CD8-positive, alpha-beta memory T cell (primary cell): ENCODE data around the gene TMPRSS12. TPM values are rescaled to one million over a fixed set of nuclear protein-coding genes. Genes with fewer than 3 reads are reported as not detected.
A peak's percentile ranks its signal among the peaks of the same experiment; 100 is the strongest.
"Not testable (repeated sequence)": the region's sequence is repeated elsewhere in the genome, so short reads cannot be mapped to it uniquely, and the experiment has no call there.

Experiments
- CTCF ChIA-PET: fragments of 350-600 bp; sonication (Branson Sonifier 250); formaldehyde crosslinking; loops from one replicate; lab custom pipeline; 2021; ENCODE audit warnings: antibody characterized with exemption; lab: Charles Lee
- POLR2A ChIA-PET: fragments of 350-600 bp; sonication (Branson Sonifier 250); formaldehyde crosslinking; loops from one replicate; lab custom pipeline; 2021; ENCODE audit warnings: antibody characterized with exemption; lab: Charles Lee
- DNase-seq, 5 donors: peaks; one replicate each; pipeline versions ENCODE4 v3.0.0 to v3.0.0-alpha.2; 2020 to 2022; ENCODE audit warnings: mixed read lengths in 1 of 5
- H3K27ac ChIP-seq: one replicate; pipeline ENCODE4 v1.7.0; 2013; ENCODE audit warnings: low read depth, mild to moderate bottlenecking, low read length, moderate library complexity
- H3K27me3 ChIP-seq: 2 replicates; pipeline ENCODE4 v1.7.0; 2013; ENCODE audit warnings: low read length, mild to moderate bottlenecking; ENCODE audit not compliant: insufficient read depth, poor library complexity, severe bottlenecking
- H3K36me3 ChIP-seq: 2 replicates; pipeline ENCODE4 v1.7.0; 2013; ENCODE audit warnings: mild to moderate bottlenecking, low read length, moderate library complexity; ENCODE audit not compliant: insufficient read depth
- H3K4me1 ChIP-seq: 2 replicates; pipeline ENCODE4 v1.7.0; 2013; ENCODE audit warnings: mild to moderate bottlenecking, low read length, moderate library complexity; ENCODE audit not compliant: insufficient read depth
- H3K4me3 ChIP-seq: 2 replicates; pipeline ENCODE4 v1.7.0; 2013; ENCODE audit warnings: mild to moderate bottlenecking, low read length
- H3K9me3 ChIP-seq: 2 replicates; pipeline ENCODE4 v1.7.0; 2013; ENCODE audit warnings: mild to moderate bottlenecking, low read length
- H3K27ac Mint-ChIP-seq, 8 donors: one replicate each; pipeline ENCODE4 v1.8.0; 2020 to 2021; ENCODE audit warnings: mixed read lengths in 8 of 8, mild to moderate bottlenecking in 6 of 8, inconsistent platforms in 3 of 8, moderate library complexity in 3 of 8
- H3K27me3 Mint-ChIP-seq, 2 donors: one replicate each; pipeline ENCODE4 v1.8.0; 2020 to 2021; ENCODE audit warnings: mixed read lengths in 2 of 2, mild to moderate bottlenecking in 1 of 2, moderate library complexity in 1 of 2
- H3K36me3 Mint-ChIP-seq, 3 donors: one replicate each; pipeline ENCODE4 v1.8.0; 2020 to 2021; ENCODE audit warnings: mixed read lengths in 3 of 3, inconsistent platforms in 1 of 3, mild to moderate bottlenecking in 1 of 3
- H3K4me1 Mint-ChIP-seq, 3 donors: one replicate each; pipeline ENCODE4 v1.8.0; 2020 to 2021; ENCODE audit warnings: mixed read lengths in 3 of 3, inconsistent platforms in 1 of 3, mild to moderate bottlenecking in 1 of 3
- H3K4me3 Mint-ChIP-seq, 7 donors: one replicate each; pipeline ENCODE4 v1.8.0; 2020 to 2021; ENCODE audit warnings: mixed read lengths in 7 of 7, mild to moderate bottlenecking in 6 of 7, moderate library complexity in 4 of 7, inconsistent platforms in 2 of 7
- H3K9me3 Mint-ChIP-seq, 5 donors: one replicate each; pipeline ENCODE4 v1.8.0; 2020 to 2022; ENCODE audit warnings: mixed read lengths in 5 of 5, mild to moderate bottlenecking in 3 of 5, moderate library complexity in 2 of 5, inconsistent platforms in 1 of 5
- polyA plus RNA-seq: library from polyadenylated mRNA; unstranded; fragments of 300-500 nt; fragmentation: Illumina TruSeq; gene quantifications from one replicate; pipeline ENCODE4 v1.2.3, GENCODE V29; 2021
- total RNA-seq, 2 experiments: library from RNA; stranded (reverse); gene quantifications; one replicate each; pipeline ENCODE4 v1.2.3, GENCODE V29; 2021

TMPRSS12 gene
- total and polyA plus RNA-seq, 3 experiments from 2014 or later = not detected

DNA sequence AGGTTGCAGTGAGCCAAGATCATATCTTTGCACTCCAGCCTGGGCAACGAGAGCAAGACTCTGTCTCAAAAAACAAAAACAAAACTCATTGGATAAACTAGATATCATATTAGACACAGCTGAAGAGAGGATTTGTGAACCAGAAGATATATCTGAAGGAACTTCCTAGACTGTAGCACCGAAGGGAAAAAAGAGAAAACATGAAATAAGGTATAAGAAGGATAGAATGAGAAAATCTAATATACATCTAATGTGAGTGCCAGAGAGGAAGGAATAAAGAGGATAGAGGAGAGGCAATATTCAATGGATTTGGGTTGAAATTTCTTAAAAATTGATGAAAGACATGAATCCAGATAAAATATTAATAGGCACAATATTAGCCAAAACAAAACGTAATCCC, 22.5 kb downstream of the TMPRSS12 start:
- no peak overlapping the region for H3K27ac ChIP-seq
- Mint-ChIP-seq H3K4me3 (no peak overlapping the region), H3K36me3 (peaks cover 0 to 24% (median 3%) of the 10 kb centered on the region in 3 donors), H3K27ac (no peak overlapping the region), H3K4me1 (peaks cover 0 to 5% (median 4%) of the 10 kb centered on the region in 3 donors), H3K27me3 (peaks cover 20 to 28% of the 10 kb centered on the region in 2 donors), H3K9me3 (peaks cover 8 to 17% (median 11%) of the 10 kb centered on the region in 5 donors)
- no peak overlapping the region for H3K4me3 ChIP-seq
- no peaks in the 10 kb centered on the region for H3K9me3 ChIP-seq
- peaks cover 5% of the 10 kb centered on the region for H3K4me1 ChIP-seq
- no peak for DNase-seq
- POLR2A ChIA-PET = no interaction called here
- H3K36me3 ChIP-seq = no peaks in the 10 kb centered on the region
- H3K27me3 ChIP-seq = no peaks in the 10 kb centered on the region
- CTCF ChIA-PET = no interaction called here

DNA sequence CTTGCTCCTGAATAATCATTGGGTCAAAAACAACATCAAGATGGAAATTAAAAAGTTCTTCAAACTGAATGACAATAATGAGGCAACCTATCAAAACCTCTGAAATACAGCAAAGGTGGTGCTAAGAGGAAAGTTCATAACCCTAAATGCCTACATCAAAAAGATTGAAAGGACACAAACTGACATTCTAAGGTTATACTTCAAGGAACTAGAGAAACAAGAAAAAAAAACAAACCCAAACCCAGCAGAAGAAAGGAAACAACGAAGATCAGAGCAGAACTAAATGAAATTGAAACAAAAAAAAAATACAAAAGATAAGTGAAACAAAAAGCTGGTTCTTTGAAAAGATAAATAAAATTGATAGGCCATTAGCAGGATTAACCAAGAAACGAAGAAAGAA, 26.2 kb downstream of the TMPRSS12 start:
- peaks cover 8 to 17% (median 11%) of the 10 kb centered on the region in 5 donors for H3K9me3 Mint-ChIP-seq
- POLR2A ChIA-PET, H3K27me3 ChIP-seq, H3K4me3 ChIP-seq, H3K27ac ChIP-seq, H3K27ac Mint-ChIP-seq, H3K4me1 Mint-ChIP-seq, H3K9me3 ChIP-seq, H3K36me3 ChIP-seq, CTCF ChIA-PET, H3K4me1 ChIP-seq, H3K4me3 Mint-ChIP-seq: not testable (repeated sequence)
- DNase-seq = peak in 1 of 5 donors; percentile 25
- peaks cover 16 to 23% of the 10 kb centered on the region in 2 donors for H3K27me3 Mint-ChIP-seq
- H3K36me3 Mint-ChIP-seq = peaks cover 0 to 24% (median 3%) of the 10 kb centered on the region in 3 donors

DNA sequence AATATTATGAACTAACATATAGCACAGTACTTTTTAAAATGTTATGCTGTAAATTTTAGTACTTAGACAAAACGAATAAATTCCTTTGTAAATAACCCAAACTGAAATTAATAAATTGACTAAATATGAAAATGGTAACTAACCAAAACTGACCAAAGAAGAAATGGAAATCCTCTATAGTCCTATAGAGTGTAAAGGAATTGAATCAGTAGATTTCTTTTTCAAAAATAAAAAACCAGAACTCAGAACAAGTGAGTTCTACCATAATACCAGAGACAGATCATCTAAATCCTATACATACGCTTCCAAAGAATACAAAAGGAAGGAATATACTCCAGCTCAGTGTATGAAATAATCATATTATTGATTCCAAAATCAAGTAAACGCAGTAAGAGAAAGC, 39.8 kb downstream of the TMPRSS12 start:
- H3K27me3 ChIP-seq = no peaks in the 10 kb centered on the region
- peaks cover 4 to 11% (median 6%) of the 10 kb centered on the region in 5 donors for H3K9me3 Mint-ChIP-seq
- H3K4me1 ChIP-seq = no peaks in the 10 kb centered on the region
- no peaks in the 10 kb centered on the region for H3K36me3 ChIP-seq
- H3K4me1 Mint-ChIP-seq = no peaks in the 10 kb centered on the region
- peaks cover 0 to 5% (median 2%) of the 10 kb centered on the region in 3 donors for H3K36me3 Mint-ChIP-seq
- H3K27ac ChIP-seq = no peak overlapping the region
- H3K4me3 Mint-ChIP-seq = no peak overlapping the region
- CTCF ChIA-PET = no interaction called here
- DNase-seq = no peak
- H3K9me3 ChIP-seq = no peaks in the 10 kb centered on the region
- H3K27me3 Mint-ChIP-seq = no peaks in the 10 kb centered on the region
- no peak overlapping the region for H3K4me3 ChIP-seq
- POLR2A ChIA-PET = interaction anchor here (0.7 kb wide), 1 partner anchor 336 kb away, joined by 5 read pairs; the partner anchor contains the start of gene POU6F1
- no peak overlapping the region for H3K27ac Mint-ChIP-seq

DNA sequence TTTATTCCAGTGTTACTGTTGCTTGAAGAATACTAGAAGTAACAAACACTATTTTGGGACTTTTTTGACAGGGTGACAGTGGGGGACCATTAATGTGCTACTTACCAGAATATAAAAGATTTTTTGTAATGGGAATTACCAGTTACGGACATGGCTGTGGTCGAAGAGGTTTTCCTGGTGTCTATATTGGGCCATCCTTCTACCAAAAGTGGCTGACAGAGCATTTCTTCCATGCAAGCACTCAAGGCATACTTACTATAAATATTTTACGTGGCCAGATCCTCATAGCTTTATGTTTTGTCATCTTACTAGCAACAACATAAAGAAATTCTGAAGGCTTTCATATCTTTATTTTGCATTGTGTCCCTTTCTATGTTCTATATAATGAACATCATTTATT, 44.5 kb downstream of the TMPRSS12 start:
- H3K27me3 ChIP-seq = no peaks in the 10 kb centered on the region
- no peak for DNase-seq
- peaks cover 2 to 9% (median 6%) of the 10 kb centered on the region in 5 donors for H3K9me3 Mint-ChIP-seq
- no peaks in the 10 kb centered on the region for H3K4me1 Mint-ChIP-seq
- ChIA-PET POLR2A (no interaction called here), CTCF (no interaction called here)
- H3K9me3 ChIP-seq = no peaks in the 10 kb centered on the region
- no peak overlapping the region for H3K27ac ChIP-seq
- no peaks in the 10 kb centered on the region for H3K4me1 ChIP-seq
- no peaks in the 10 kb centered on the region for H3K36me3 ChIP-seq
- H3K36me3 Mint-ChIP-seq = peaks cover 0 to 5% (median 1%) of the 10 kb centered on the region in 3 donors
- H3K4me3 Mint-ChIP-seq = no peak overlapping the region
- no peak overlapping the region for H3K4me3 ChIP-seq
- no peak overlapping the region for H3K27ac Mint-ChIP-seq
- no peaks in the 10 kb centered on the region for H3K27me3 Mint-ChIP-seq

DNA sequence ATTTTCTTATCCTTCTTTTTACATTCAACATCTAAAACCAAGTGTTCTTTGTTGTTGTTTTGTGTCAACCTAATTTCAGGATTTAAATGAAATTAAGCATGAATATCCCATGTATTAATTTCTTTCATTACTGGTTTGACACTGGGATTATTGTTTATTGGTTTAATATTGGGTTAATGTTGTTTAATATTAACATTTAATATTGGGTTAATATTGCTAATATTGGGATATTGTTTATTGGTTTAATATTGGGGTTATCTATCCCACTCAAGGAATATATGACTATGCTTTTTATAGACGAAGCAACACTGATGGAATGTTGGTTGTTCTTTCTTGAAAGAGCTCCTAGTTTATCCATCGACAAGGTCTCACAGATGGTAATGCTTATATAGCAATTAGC, 45.9 kb downstream of the TMPRSS12 start:
- no peaks in the 10 kb centered on the region for H3K27me3 ChIP-seq
- no peak overlapping the region for H3K27ac ChIP-seq
- DNase-seq = no peak
- no peak overlapping the region for H3K27ac Mint-ChIP-seq
- no peaks in the 10 kb centered on the region for H3K9me3 Mint-ChIP-seq
- H3K4me3 Mint-ChIP-seq = no peak overlapping the region
- ChIA-PET CTCF (interaction anchor here (1.1 kb wide), 1 partner anchor 98 kb away, joined by 3 read pairs; no protein-coding TSS in a partner anchor), POLR2A (no interaction called here)
- H3K4me3 ChIP-seq = no peak overlapping the region
- H3K36me3 ChIP-seq = no peaks in the 10 kb centered on the region
- no peaks in the 10 kb centered on the region for H3K4me1 ChIP-seq
- H3K27me3 Mint-ChIP-seq = no peaks in the 10 kb centered on the region
- H3K9me3 ChIP-seq = no peaks in the 10 kb centered on the region
- H3K36me3 Mint-ChIP-seq = no peaks in the 10 kb centered on the region
- no peaks in the 10 kb centered on the region for H3K4me1 Mint-ChIP-seq

DNA sequence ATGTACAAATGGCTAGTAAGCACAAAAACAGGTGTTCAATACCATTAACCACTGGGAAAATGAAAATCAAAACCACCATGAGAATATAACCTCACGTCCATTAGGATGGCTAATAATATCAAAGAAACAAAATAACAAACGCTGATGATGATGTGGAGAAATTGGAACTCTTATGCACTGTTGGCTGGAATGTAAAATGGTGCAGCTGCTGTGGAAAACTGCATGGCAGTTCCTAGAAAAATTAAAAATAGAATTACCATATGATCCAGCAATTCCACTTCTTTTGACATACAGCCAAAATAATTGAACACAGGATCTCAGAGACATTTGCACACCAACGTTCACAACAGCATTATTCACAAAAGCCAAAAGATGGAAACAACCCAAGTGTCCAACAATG, 51.5 kb downstream of the TMPRSS12 start:
- Mint-ChIP-seq H3K27ac (no peak overlapping the region), H3K27me3 (no peaks in the 10 kb centered on the region), H3K36me3 (no peaks in the 10 kb centered on the region), H3K9me3 (peaks cover 0 to 2% (median 0%) of the 10 kb centered on the region in 5 donors), H3K4me1 (no peaks in the 10 kb centered on the region), H3K4me3 (no peak overlapping the region)
- ChIA-PET POLR2A (no interaction called here), CTCF (no interaction called here)
- Histone ChIP-seq H3K9me3 (no peaks in the 10 kb centered on the region), H3K36me3 (no peaks in the 10 kb centered on the region), H3K27ac (no peak overlapping the region), H3K27me3 (no peaks in the 10 kb centered on the region), H3K4me3 (no peak overlapping the region), H3K4me1 (no peaks in the 10 kb centered on the region)
- no peak for DNase-seq

DNA sequence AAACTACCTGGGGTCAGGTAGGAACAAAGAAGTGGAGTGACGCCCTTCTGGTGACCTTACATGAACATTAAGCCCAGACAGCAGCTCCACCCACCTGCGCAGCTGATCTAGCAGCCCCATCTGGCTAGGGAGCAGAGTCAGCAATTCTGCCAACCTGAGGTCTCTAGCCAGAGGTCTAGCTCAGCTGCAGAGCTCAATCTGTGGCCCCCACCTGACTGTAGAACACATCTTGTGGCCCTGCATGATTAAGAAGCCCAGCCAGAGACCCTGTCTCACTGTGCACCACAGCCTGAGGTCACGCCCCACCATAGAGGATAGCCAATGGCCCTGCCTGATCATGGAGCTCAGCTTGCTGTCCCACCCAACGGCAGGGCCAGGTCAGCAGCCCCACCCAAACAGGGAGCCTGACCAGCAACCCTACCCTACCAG, 59.0 kb downstream of the TMPRSS12 start:
- no peak overlapping the region for H3K4me3 ChIP-seq
- Mint-ChIP-seq H3K27me3 (no peaks in the 10 kb centered on the region), H3K36me3 (no peaks in the 10 kb centered on the region), H3K9me3 (peaks cover 0 to 2% (median 0%) of the 10 kb centered on the region in 5 donors), H3K4me1 (no peaks in the 10 kb centered on the region), H3K27ac (no peak overlapping the region), H3K4me3 (no peak overlapping the region)
- H3K27ac ChIP-seq = no peak overlapping the region
- no peak for DNase-seq
- H3K27me3 ChIP-seq = no peaks in the 10 kb centered on the region
- no peaks in the 10 kb centered on the region for H3K9me3 ChIP-seq
- ChIA-PET CTCF (no interaction called here), POLR2A (no interaction called here)
- no peaks in the 10 kb centered on the region for H3K36me3 ChIP-seq
- H3K4me1 ChIP-seq = no peaks in the 10 kb centered on the region

DNA sequence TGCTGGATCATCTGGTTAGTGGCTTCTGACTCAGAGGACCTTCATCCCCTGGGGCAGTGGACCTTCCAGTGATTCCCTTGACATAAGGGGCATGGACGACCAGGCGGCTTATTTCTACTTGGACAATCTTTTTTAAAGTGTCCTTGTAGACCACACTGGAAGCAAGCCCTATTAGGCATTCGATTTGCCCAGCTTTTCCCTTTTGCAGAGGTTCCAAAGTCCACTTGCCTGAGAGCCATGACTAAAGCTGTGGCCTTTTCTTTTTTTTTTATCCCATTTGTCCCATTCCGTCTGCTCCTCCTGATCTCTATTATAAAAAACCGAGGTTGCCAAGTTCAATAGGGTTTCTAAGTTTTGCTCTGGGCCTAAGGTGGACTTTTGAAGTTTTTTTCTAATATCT, 65.8 kb downstream of the TMPRSS12 start:
- H3K36me3 ChIP-seq, CTCF ChIA-PET, POLR2A ChIA-PET, DNase-seq, H3K4me1 Mint-ChIP-seq, H3K4me3 Mint-ChIP-seq, H3K4me3 ChIP-seq, H3K4me1 ChIP-seq, H3K27me3 ChIP-seq, H3K27ac Mint-ChIP-seq, H3K27ac ChIP-seq, H3K9me3 ChIP-seq: not testable (repeated sequence)
- Mint-ChIP-seq H3K9me3 (peaks cover 11 to 21% (median 18%) of the 10 kb centered on the region in 5 donors), H3K27me3 (peaks cover 15 to 24% of the 10 kb centered on the region in 2 donors), H3K36me3 (peaks cover 0 to 23% (median 2%) of the 10 kb centered on the region in 3 donors)
